MM.1S (cell line): Measurements from ENCODE around the gene NOSIP.

Experiments used
- DNase-seq: peaks from one replicate; pipeline ENCODE4 v3.0.0-alpha.2; 2015
- H2AFZ ChIP-seq: fragments of 300-600 bp; sonication (generic); 2 replicates; pipeline ENCODE4 v1.6.0; 2016; ENCODE audit warnings: antibody characterized with exemption, low read length
- H3F3A ChIP-seq: fragments of 300-600 bp; sonication (generic); 2 replicates; pipeline ENCODE4 v1.6.1; 2016; ENCODE audit warnings: mild to moderate bottlenecking, antibody characterized with exemption, low read length, moderate library complexity, mixed read lengths; ENCODE audit not compliant: insufficient read depth
- H3K27ac ChIP-seq: fragments of 300-600 bp; sonication (generic); 2 replicates; pipeline ENCODE4 v1.5.1; 2016; ENCODE audit warnings: mild to moderate bottlenecking, low read length
- H3K27me3 ChIP-seq: fragments of 300-600 bp; sonication (generic); replicated peaks from 2 replicates; pipeline ENCODE4 v1.6.0; 2016; ENCODE audit warnings: low read length; ENCODE audit not compliant: insufficient read depth
- H3K36me3 ChIP-seq: fragments of 300-600 bp; sonication (generic); replicated peaks from 2 replicates; pipeline ENCODE4 v1.6.1; 2016; ENCODE audit warnings: mild to moderate bottlenecking, low read length, mixed read lengths; ENCODE audit not compliant: insufficient read depth
- H3K4me1 ChIP-seq: fragments of 300-600 bp; sonication (generic); 2 replicates; pipeline ENCODE4 v1.6.1; 2016; ENCODE audit warnings: low read length, mixed read lengths
- H3K4me2 ChIP-seq: fragments of 300-600 bp; sonication (generic); 2 replicates; pipeline ENCODE4 v1.6.0; 2016; ENCODE audit warnings: low read depth, low read length
- H3K4me3 ChIP-seq: fragments of 300-600 bp; sonication (generic); 2 replicates; pipeline ENCODE4 v1.5.1; 2016; ENCODE audit warnings: low read length, mixed read lengths
- H3K79me2 ChIP-seq: fragments of 300-600 bp; sonication (generic); 2 replicates; pipeline ENCODE4 v1.6.1; 2016; ENCODE audit warnings: mixed run types, low read length, mixed read lengths
- H3K9ac ChIP-seq: fragments of 300-600 bp; sonication (generic); 2 replicates; pipeline ENCODE4 v1.6.1; 2016; ENCODE audit warnings: low read length, mixed read lengths
- H3K9me2 ChIP-seq: fragments of 300-600 bp; sonication (generic); replicated peaks from 2 replicates; pipeline ENCODE4 v1.6.1; 2016; ENCODE audit warnings: mild to moderate bottlenecking, low read length, mixed read lengths; ENCODE audit not compliant: insufficient read depth
- H3K9me3 ChIP-seq: fragments of 300-600 bp; sonication (generic); replicated peaks from 2 replicates; pipeline ENCODE4 v1.6.1; 2016; ENCODE audit warnings: mild to moderate bottlenecking, low read length, mixed read lengths; ENCODE audit not compliant: insufficient read depth
- H4K20me1 ChIP-seq: fragments of 300-600 bp; sonication (generic); 2 replicates; pipeline ENCODE4 v1.6.1; 2016; ENCODE audit warnings: mild to moderate bottlenecking, low read length, moderate library complexity, mixed read lengths; ENCODE audit not compliant: insufficient read depth
- EZH2 ChIP-seq: fragments of 300-600 bp; sonication (generic); optimal IDR thresholded peaks from 2 replicates; pipeline ENCODE3; 2017; ENCODE audit warnings: low read depth, mild to moderate bottlenecking, antibody characterized with exemption, low read length, mixed read lengths
- EZH2phosphoT487 ChIP-seq: fragments of 300-600 bp; sonication (generic); IDR thresholded peaks from 2 replicates; pipeline ENCODE4 v1.6.1; 2018; ENCODE audit warnings: antibody characterized with exemption, low read length
- TF ChIP-seq, protein P1 (sequence below): fragments of 300-600 bp; sonication (generic); IDR thresholded peaks from 2 replicates; pipeline ENCODE4 v1.5.1; 2016; ENCODE audit warnings: antibody characterized with exemption, low read length, mixed read lengths

Gene NOSIP

DNA sequence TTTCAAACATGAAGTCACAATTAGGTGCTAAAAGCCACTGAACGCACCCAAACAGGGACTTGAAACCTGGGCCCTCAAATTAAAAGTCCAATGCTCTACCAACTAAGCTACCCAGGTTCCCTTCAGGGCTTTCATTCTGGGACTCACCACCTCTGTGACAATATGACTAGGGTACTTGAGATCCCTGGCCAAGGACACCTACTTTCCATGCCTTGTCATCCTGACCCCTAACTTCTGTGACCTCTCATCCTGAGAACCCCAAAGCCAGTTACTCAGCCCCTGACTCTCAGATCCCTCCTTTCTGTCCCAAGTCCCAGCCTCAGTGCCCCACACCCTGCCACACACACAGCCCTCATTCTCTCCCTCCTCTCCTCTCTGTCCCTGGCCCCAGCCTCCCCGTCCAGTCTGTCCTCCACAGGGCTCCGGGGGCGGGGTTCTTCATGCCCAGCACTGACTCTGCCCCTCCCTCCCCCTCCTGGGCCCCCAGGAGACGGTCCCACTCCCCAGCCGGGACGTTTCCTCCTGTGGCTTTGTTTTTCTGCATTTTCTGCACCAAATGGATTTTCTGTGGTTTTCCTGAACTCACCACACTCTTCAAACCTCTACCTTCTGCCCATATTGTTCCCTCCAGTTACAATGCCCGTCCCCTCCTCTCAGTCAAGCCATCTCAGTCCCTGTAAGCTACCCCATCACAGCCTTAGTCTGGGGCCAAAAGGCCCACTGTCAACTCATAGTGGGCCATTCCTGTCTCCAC, 45.5 kb downstream of the NOSIP start:
- no peaks in the 10 kb centered on the region for H3K9me3 ChIP-seq
- no peaks in the 10 kb centered on the region for H4K20me1 ChIP-seq
- H3K27me3 ChIP-seq = peaks cover 54% of the 10 kb centered on the region
- H3K79me2 ChIP-seq = no peaks in the 10 kb centered on the region
- H3K9me2 ChIP-seq = no peaks in the 10 kb centered on the region
- no peaks in the 10 kb centered on the region for H3K36me3 ChIP-seq
- peak overlapping the region; percentile 73 for H3K4me3 ChIP-seq
- no peak overlapping the region for H3K9ac ChIP-seq
- H2AFZ ChIP-seq = peak overlapping the region; percentile 78; the same call in 1 of the 2 replicates
- no peak overlapping the region for H3K27ac ChIP-seq
- 0 out of 2 replicates have a peak, but pooled peaks cover 12% of the 10 kb centered on the region for H3F3A ChIP-seq
- no peak for DNase-seq
- peak overlapping the region; percentile 85 for H3K4me2 ChIP-seq
- peaks cover 17% of the 10 kb centered on the region for H3K4me1 ChIP-seq
- TF ChIP-seq EZH2phosphoT487 = no peak
- TF ChIP-seq, protein P1, sequence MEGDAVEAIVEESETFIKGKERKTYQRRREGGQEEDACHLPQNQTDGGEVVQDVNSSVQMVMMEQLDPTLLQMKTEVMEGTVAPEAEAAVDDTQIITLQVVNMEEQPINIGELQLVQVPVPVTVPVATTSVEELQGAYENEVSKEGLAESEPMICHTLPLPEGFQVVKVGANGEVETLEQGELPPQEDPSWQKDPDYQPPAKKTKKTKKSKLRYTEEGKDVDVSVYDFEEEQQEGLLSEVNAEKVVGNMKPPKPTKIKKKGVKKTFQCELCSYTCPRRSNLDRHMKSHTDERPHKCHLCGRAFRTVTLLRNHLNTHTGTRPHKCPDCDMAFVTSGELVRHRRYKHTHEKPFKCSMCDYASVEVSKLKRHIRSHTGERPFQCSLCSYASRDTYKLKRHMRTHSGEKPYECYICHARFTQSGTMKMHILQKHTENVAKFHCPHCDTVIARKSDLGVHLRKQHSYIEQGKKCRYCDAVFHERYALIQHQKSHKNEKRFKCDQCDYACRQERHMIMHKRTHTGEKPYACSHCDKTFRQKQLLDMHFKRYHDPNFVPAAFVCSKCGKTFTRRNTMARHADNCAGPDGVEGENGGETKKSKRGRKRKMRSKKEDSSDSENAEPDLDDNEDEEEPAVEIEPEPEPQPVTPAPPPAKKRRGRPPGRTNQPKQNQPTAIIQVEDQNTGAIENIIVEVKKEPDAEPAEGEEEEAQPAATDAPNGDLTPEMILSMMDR = no peak
- TF ChIP-seq EZH2 = no peak

DNA sequence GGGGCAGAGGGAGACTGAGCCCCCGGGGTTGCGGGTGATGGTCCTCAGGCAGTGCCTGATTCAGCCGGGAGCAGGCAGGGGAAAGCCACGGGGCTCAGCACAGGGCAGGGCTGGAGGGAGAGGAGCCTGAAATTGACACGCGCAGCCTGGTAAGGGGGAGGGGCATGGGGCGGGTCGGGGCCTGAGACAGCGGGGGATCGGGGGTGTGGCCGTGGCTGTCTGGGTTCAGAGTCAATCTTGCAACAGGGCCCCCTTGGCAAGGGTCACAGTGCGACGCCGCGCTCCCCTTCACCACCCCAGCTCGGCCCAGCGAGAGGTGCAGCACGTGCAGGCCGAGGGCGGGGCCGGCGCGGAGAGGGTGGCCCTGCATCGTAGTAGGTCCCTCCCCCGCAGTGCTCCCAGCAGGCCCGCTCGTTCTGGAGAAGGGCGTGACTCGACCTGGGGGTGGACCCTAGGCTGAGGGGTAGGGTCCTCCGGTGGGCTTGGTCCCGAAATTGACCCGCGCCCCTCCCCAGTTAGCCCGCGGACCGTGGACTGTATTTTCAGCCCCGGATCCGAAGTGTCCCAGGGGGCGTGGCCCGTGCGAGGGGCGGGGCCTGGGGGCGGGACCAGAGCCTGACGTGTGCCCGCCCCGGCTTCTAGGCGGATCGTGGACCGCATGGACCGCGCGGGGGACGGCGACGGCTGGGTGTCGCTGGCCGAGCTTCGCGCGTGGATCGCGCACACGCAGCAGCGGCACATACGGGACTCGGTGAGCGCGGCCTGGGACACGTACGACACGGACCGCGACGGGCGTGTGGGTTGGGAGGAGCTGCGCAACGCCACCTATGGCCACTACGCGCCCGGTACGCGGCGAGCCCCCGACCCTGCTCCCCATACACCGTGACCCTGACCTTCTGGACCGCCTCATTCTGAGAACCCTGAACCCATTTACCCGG, 46.5 kb downstream of the NOSIP start:
- Histone ChIP-seq H3K4me1 (peaks cover 17% of the 10 kb centered on the region), H4K20me1 (no peaks in the 10 kb centered on the region), H3K27ac (no peak overlapping the region), H2AFZ (peak overlapping the region; percentile 78), H3K9ac (no peak overlapping the region), H3K4me2 (peak overlapping the region; percentile 85), H3K36me3 (no peaks in the 10 kb centered on the region), H3K9me2 (no peaks in the 10 kb centered on the region), H3K27me3 (peaks cover 53% of the 10 kb centered on the region), H3K79me2 (no peaks in the 10 kb centered on the region), H3K9me3 (no peaks in the 10 kb centered on the region), H3K4me3 (peak overlapping the region; percentile 73), H3F3A (0 out of 2 replicates have a peak, but pooled peaks cover 12% of the 10 kb centered on the region)
- TF ChIP-seq EZH2phosphoT487 (no peak), EZH2 (no peak)
- TF ChIP-seq, protein P1 = peak; percentile 40
- DNase-seq = peak; percentile 73

DNA sequence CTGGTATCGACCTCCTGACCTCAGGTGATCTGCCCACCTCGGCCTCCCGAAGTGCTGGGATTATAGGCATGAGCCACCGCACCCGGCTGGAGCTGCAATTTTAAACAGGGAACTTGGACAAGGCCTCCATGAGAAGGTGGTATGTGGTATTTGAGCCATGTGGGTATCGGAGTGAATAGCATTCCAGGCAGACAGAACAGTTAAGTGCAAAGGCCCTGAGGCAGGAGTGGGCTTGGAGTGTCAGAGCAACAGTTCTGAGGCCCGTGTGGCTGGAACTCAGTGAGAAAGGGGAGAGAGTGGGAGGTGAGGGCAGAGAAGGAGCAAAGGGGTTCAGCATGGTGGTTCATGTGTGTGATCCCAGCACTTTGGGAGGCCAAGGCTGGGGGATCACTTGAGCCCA, 49.6 kb downstream of the NOSIP start:
- Histone ChIP-seq H3K4me2 (no peak overlapping the region), H3K79me2 (no peaks in the 10 kb centered on the region), H4K20me1 (no peaks in the 10 kb centered on the region), H3K36me3 (no peaks in the 10 kb centered on the region), H3F3A (0 out of 2 replicates have a peak, but pooled peaks cover 12% of the 10 kb centered on the region), H3K9ac (no peak overlapping the region), H3K27me3 (peaks cover 68% of the 10 kb centered on the region), H3K9me3 (no peaks in the 10 kb centered on the region), H2AFZ (no peak overlapping the region), H3K4me3 (no peak overlapping the region), H3K9me2 (no peaks in the 10 kb centered on the region), H3K4me1 (peaks cover 21% of the 10 kb centered on the region), H3K27ac (no peak overlapping the region)
- TF ChIP-seq, protein P1 = no peak
- TF ChIP-seq EZH2phosphoT487 = no peak
- DNase-seq = no peak
